GM18951 (cell line): ENCODE results near the gene SLC44A5.
"Not testable (repeated sequence)": the region's sequence is repeated elsewhere in the genome, so short reads cannot be mapped to it uniquely, and the experiment has no call there.

Experiments used
- POLR2A ChIP-seq: IDR thresholded peaks from 4 replicates; pipeline ENCODE4 v1.6.1; 2011; ENCODE audit warnings: mild to moderate bottlenecking; ENCODE audit not compliant: insufficient read length, insufficient read depth; ENCODE audit errors: extremely low read depth
- in situ Hi-C: fragments of 300-500 bp; cut with MboI; formaldehyde crosslinking; loops from one replicate; pipeline ENCODE4 v1.12.0; 2022; ENCODE audit warnings: low sequenced_read_pairs, mixed read lengths, inconsistent platforms; ENCODE audit not compliant: unreplicated experiment

The SLC44A5 gene

DNA sequence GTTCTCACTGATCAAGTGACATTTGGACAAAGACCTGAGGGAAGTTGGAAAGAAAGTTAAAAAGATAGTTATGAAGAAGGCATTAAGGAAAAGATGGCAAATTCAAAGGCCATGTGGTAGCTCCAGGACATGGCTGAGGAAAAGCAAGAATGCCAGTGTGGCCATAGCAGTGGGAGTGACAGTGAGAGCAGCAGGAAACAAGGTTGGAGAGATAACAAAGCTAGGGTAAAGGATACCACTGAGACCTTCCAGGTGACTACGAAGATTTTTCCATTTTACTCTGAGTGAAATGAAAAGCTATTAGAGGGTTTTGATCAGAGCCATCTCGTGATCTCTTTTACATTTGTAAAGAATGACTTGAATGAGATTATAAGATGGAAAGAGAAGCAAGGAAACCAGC, 170.6 kb downstream of the SLC44A5 start:
- in situ Hi-C loops, result no loop called here
- TF ChIP-seq POLR2A, result no peak

DNA sequence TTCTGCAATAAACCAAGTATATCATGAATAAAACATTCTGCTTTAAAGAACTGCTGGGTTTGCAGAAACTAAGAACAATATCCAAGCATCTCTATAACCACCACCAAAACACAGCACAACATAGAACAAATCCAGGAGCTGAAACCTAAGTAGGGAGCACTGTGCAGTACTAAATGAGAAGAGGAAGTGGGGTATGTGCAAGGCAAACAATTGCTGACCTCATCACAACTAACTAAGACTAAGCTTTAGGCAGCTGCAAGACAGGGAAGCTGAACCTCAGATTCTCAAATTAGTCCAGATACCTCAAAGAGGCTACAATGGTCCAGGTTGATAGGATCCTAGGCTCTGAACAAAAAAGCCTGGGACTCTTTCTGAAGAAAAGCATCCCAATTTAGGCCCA, 172.6 kb downstream of the SLC44A5 start:
- TF ChIP-seq POLR2A, result no peak
- in situ Hi-C loops, result no loop called here

DNA sequence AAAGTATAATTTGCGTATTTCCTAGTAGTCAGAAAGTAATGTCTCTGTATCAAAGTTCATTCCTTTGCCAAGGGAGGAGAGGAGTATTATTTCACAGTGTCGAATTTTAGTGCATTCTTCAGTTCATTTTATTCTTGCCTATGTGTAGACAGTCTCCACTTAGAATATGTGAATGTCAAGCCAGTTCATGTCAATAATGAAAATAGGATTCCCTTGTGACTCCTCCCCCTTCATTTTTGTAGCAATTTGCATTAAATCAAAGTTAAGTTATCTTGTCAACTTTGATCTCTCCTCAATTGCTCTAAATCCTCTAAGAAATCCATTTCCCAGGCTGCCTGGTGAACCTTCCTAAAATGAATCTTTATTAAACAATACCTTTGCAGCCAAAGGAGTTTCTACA, 179.1 kb downstream of the SLC44A5 start:
- in situ Hi-C loops, result no loop called here
- TF ChIP-seq POLR2A, result no peak

GRCh38 chr1:75430526-75430925, 180.4 kb downstream of the SLC44A5 start:
- no peak for TF ChIP-seq POLR2A
- in situ Hi-C loops, result no loop called here

- TF ChIP-seq POLR2A, result no peak
- in situ Hi-C loops, result no loop called here
Observed at GRCh38 chr1:75426688-75427087, 184.2 kb downstream of the SLC44A5 start.

DNA sequence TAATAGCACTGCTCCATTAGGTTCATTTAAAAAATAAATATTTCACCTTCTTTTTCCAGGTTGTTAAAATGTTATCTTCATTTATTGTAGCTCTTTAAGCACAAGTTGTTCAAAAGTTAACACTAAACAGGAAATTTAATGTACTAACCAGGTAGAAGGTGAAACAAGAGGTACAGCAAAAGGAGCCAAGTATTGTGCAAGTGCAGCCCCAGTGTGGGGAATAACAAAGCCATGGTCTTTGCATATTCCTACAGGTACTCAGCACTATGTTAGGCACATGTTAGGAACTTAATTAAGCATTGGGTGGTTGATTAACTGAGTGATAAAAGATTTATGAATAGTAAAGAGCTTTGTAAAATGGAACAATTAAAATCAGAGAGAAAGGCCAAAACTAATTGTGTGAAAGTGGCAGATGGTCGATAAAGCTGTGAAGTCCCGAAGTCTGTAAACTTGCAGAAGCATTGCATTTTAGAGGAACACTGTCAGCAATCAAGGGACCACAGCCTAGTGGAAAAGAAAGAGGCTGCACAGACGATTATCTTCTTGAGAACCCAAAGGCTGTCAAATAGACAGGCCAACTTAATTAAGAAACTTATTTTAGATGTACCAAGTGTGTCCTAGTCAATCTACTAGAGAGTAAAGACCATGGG, 185.8 kb downstream of the SLC44A5 start:
- no peak for TF ChIP-seq POLR2A
- in situ Hi-C loops, result no loop called here

- TF ChIP-seq POLR2A, result no peak
- in situ Hi-C loops, result no loop called here
Observed at GRCh38 chr1:75423616-75424015, 187.3 kb downstream of the SLC44A5 start.

- in situ Hi-C loops, result no loop called here
- TF ChIP-seq POLR2A, result no peak
Observed at GRCh38 chr1:75423136-75423535, 187.8 kb downstream of the SLC44A5 start.

DNA sequence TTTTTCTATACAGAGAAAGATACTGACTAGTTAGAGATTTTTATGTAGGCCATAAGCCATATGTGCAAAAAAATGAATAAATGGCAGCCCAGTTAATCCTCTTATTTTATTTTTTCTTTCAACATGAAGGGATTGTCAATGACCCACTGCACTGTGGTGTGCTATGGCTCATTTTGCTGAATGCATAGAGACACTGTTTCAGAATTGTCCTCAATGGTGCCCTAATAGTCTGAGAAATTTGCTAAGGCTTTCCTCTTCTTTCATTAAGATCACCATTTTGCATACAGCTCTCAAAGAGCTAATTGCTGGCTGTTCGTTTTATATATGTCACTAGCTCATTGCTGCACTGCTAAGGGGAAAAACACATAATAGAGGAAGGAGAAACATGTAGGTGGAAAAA, 189.5 kb downstream of the SLC44A5 start:
- TF ChIP-seq POLR2A, result no peak
- in situ Hi-C loops, result no loop called here

- in situ Hi-C loops, result no loop called here
- TF ChIP-seq POLR2A, result no peak
Observed at GRCh38 chr1:75415187-75415586, 195.7 kb downstream of the SLC44A5 start.

- in situ Hi-C loops, result no loop called here
- no peak for TF ChIP-seq POLR2A
Observed at GRCh38 chr1:75412616-75413015, 198.3 kb downstream of the SLC44A5 start.

DNA sequence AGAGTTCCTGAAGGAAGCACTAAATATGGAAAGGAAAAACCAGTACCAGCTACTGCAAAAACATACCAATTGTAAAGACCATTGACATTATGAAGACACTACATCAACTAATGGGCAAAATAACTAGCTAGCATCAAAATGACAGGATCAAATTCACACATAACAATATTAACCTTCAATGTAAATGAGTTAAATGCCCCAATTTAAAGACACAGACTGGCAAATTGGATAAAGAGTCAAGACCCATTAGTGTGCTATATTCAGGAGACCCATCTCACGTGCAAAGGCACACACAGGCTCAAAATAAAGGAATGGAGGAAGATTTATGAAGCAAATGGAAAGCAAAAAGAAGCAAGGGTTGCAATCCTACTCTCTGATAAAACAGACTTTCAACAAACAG, 206.2 kb downstream of the SLC44A5 start:
- in situ Hi-C loops, result not testable (repeated sequence)

GRCh38 chr1:75403147-75403646, 207.7 kb downstream of the SLC44A5 start:
- in situ Hi-C loops, result not testable (repeated sequence)

- TF ChIP-seq POLR2A, result no peak
Observed at GRCh38 chr1:75400716-75401115, 210.2 kb downstream of the SLC44A5 start.

GRCh38 chr1:75396745-75397144, 214.2 kb downstream of the SLC44A5 start:
- in situ Hi-C loops, result no loop called here
- no peak for TF ChIP-seq POLR2A

More at GRCh38 chr1:75400716-75401115, 210.2 kb downstream of the SLC44A5 start:
- in situ Hi-C loops, result no loop called here
